Colonic mucosa (tissue), 4 donors: ENCODE data around the gene PEX26. TPM values are rescaled to one million over a fixed set of nuclear protein-coding genes. Genes with fewer than 3 reads are reported as not detected.
A peak's percentile ranks its signal among the peaks of the same experiment; 100 is the strongest.

Source experiments
- DNase-seq: peaks from one replicate; pipeline ENCODE4 v3.0.0-alpha.2; 2020
- H3K27ac ChIP-seq: fragments of 200-600 bp; one replicate; pipeline ENCODE4 v1.8.0; 2021
- H3K27me3 ChIP-seq: fragments of 200-600 bp; one replicate; pipeline ENCODE4 v1.8.0; 2021
- H3K36me3 ChIP-seq: fragments of 200-600 bp; one replicate; pipeline ENCODE4 v1.8.0; 2021
- H3K4me1 ChIP-seq: fragments of 200-600 bp; one replicate; pipeline ENCODE4 v1.8.0; 2021; ENCODE audit warnings: mild to moderate bottlenecking
- H3K4me3 ChIP-seq: fragments of 200-600 bp; one replicate; pipeline ENCODE4 v1.8.0; 2021
- H3K9ac ChIP-seq, 2 donors: one replicate each; pipeline ENCODE4 v1.7.0; 2013; ENCODE audit warnings: control low read depth in 2 of 2, low read depth in 2 of 2, low read length in 2 of 2
- H3K9me3 ChIP-seq: fragments of 200-600 bp; one replicate; pipeline ENCODE4 v1.8.0; 2021
- CTCF ChIP-seq: fragments of 200-600 bp; IDR thresholded peaks from one replicate; pipeline ENCODE4 v1.8.0; 2022; ENCODE audit warnings: antibody characterized with exemption, mild to moderate bottlenecking
- intact Hi-C: fragments of 100-400 bp; cut with DNase I; formaldehyde crosslinking; loops from one replicate; pipeline ENCODE4 v1.14.1; 2022
- total RNA-seq, 2 donors: library from RNA; stranded (reverse); fragmentation: NEBNext Ultra II Directional in 1 of 2; extraction: Animal tissue kit (Norgen Biotek cat#: 25700) in 1 of 2; gene quantifications; one replicate each; pipeline ENCODE4 v1.2.1, GENCODE V29; 2021
- donor health status: healthy.
- donor health status: DM: no; HTN: no; CAD: no.
- donor health status: DM: no; HTN: no; CAD: no.

The PEX26 gene
- total RNA-seq, 2 donors from 2014 or later, result 86.7 to 128 TPM

GRCh38 chr22:18077087-18077638, 627 bp upstream of the PEX26 start:
- H3K27ac ChIP-seq, result peak overlapping the region; percentile 84
- no peaks in the 10 kb centered on the region for H3K27me3 ChIP-seq
- peaks cover 14% of the 10 kb centered on the region for H3K4me1 ChIP-seq
- TF ChIP-seq CTCF, result no peak
- H3K9me3 ChIP-seq, result no peaks in the 10 kb centered on the region
- peaks cover 4% of the 10 kb centered on the region for H3K36me3 ChIP-seq
- H3K9ac ChIP-seq, result peak overlapping the region; percentile 80 to 97
- intact Hi-C loops, result loop anchor here (2.0 to 10.0 kb wide), 4 partner anchors 70 to 332 kb away; no protein-coding TSS in a partner anchor
- H3K4me3 ChIP-seq, result peak overlapping the region; percentile 93
- DNase-seq, result no peak

GRCh38 chr22:18078329-18079041, 695 bp downstream of the PEX26 start:
- H3K9ac ChIP-seq, result peak overlapping the region; percentile 91 to 97
- H3K4me3 ChIP-seq, result peak overlapping the region; percentile 93
- intact Hi-C loops, result loop anchor here (5.0 to 10.0 kb wide), 3 partner anchors 69 to 334 kb away; no protein-coding TSS in a partner anchor
- H3K27ac ChIP-seq, result peak overlapping the region; percentile 84
- H3K27me3 ChIP-seq, result no peaks in the 10 kb centered on the region
- H3K9me3 ChIP-seq, result no peaks in the 10 kb centered on the region
- peaks cover 14% of the 10 kb centered on the region for H3K4me1 ChIP-seq
- peak; percentile 70 for DNase-seq
- no peak for TF ChIP-seq CTCF
- peaks cover 8% of the 10 kb centered on the region for H3K36me3 ChIP-seq

GRCh38 chr22:18079706-18080233, 2.0 kb downstream of the PEX26 start:
- Histone ChIP-seq H3K27ac (peak overlapping the region; percentile 84), H3K4me1 (peaks cover 14% of the 10 kb centered on the region), H3K9ac (no peak overlapping the region), H3K27me3 (no peaks in the 10 kb centered on the region), H3K9me3 (no peaks in the 10 kb centered on the region), H3K36me3 (peaks cover 12% of the 10 kb centered on the region), H3K4me3 (no peak overlapping the region)
- intact Hi-C loops, result loop anchor here (5.0 to 10.0 kb wide), 3 partner anchors 68 to 335 kb away; no protein-coding TSS in a partner anchor
- no peak for DNase-seq
- no peak for TF ChIP-seq CTCF

- Histone ChIP-seq H3K27me3 (no peaks in the 10 kb centered on the region), H3K4me1 (peaks cover 11% of the 10 kb centered on the region), H3K27ac (no peak overlapping the region), H3K4me3 (no peak overlapping the region), H3K9me3 (no peaks in the 10 kb centered on the region), H3K36me3 (peaks cover 12% of the 10 kb centered on the region), H3K9ac (no peak overlapping the region)
- no peak for TF ChIP-seq CTCF
- DNase-seq, result no peak
- intact Hi-C loops, result no loop called here
Observed at GRCh38 chr22:18081416-18081815, 3.6 kb downstream of the PEX26 start.

GRCh38 chr22:18082467-18082866, 4.7 kb downstream of the PEX26 start:
- Histone ChIP-seq H3K9ac (no peak overlapping the region), H3K27ac (no peak overlapping the region), H3K36me3 (peaks cover 12% of the 10 kb centered on the region), H3K4me1 (peaks cover 7% of the 10 kb centered on the region), H3K27me3 (no peaks in the 10 kb centered on the region), H3K4me3 (no peak overlapping the region), H3K9me3 (no peaks in the 10 kb centered on the region)
- DNase-seq, result no peak
- TF ChIP-seq CTCF, result no peak
- intact Hi-C loops, result no loop called here
